ENCODE measurements around the gene GPRC5A.

DNA sequence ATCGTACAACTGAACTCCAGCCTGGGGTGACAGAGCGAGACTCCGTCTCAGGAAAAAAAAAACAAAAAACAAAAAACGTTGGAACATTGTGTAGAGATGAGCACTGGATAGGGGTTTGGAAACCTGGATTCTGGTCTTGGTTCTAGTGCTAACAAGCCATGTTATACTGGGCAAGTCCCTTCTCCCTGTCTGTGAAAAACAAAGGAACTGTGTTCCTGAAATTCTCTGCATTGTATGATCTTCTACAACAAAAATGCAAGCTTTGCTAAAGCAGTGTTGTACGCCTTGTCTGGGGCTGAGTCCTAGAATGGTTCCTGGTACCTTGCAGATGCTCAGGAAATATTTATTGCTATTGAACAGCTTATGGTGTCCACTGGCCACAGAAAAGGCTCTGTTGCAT is 47.2 kb downstream of the GPRC5A start:
- TF ChIP-seq EP300 (IDR thresholded peaks at IDR 0.05; ENCODE audit: low read depth) (no peak), POLR2AphosphoS5 (IDR thresholded peaks at IDR 0.05) (no peak)
- TF ChIP-seq, protein P1, sequence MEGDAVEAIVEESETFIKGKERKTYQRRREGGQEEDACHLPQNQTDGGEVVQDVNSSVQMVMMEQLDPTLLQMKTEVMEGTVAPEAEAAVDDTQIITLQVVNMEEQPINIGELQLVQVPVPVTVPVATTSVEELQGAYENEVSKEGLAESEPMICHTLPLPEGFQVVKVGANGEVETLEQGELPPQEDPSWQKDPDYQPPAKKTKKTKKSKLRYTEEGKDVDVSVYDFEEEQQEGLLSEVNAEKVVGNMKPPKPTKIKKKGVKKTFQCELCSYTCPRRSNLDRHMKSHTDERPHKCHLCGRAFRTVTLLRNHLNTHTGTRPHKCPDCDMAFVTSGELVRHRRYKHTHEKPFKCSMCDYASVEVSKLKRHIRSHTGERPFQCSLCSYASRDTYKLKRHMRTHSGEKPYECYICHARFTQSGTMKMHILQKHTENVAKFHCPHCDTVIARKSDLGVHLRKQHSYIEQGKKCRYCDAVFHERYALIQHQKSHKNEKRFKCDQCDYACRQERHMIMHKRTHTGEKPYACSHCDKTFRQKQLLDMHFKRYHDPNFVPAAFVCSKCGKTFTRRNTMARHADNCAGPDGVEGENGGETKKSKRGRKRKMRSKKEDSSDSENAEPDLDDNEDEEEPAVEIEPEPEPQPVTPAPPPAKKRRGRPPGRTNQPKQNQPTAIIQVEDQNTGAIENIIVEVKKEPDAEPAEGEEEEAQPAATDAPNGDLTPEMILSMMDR (IDR thresholded peaks at IDR 0.05): no peak
